ENCODE data around the gene FNDC3B.

GRCh38 chr3:172148241-172148640 is 108.9 kb downstream of the FNDC3B start:
- TF ChIP-seq ZNF510 (tag by site-specific recombination; IDR thresholded peaks at IDR 0.05; ENCODE audit: insufficient replicate concordance) (no peak), CTCF (tag by site-specific recombination; IDR thresholded peaks at IDR 0.05) (no peak), BCL11A (tag by site-specific recombination; IDR thresholded peaks at IDR 0.05; ENCODE audit: low read depth) (no peak), ZBTB1 (tag by site-specific recombination; IDR thresholded peaks at IDR 0.05) (no peak), GLIS1 (tag by site-specific recombination; IDR thresholded peaks at IDR 0.05) (no peak), SCRT1 (tag by site-specific recombination; IDR thresholded peaks at IDR 0.05; ENCODE audit: borderline replicate concordance) (no peak), ZNF324 (tag by site-specific recombination; IDR thresholded peaks at IDR 0.05) (no peak), MYNN (tag by site-specific recombination; IDR thresholded peaks at IDR 0.05; ENCODE audit: borderline replicate concordance) (no peak)
- TF ChIP-seq, protein P1, sequence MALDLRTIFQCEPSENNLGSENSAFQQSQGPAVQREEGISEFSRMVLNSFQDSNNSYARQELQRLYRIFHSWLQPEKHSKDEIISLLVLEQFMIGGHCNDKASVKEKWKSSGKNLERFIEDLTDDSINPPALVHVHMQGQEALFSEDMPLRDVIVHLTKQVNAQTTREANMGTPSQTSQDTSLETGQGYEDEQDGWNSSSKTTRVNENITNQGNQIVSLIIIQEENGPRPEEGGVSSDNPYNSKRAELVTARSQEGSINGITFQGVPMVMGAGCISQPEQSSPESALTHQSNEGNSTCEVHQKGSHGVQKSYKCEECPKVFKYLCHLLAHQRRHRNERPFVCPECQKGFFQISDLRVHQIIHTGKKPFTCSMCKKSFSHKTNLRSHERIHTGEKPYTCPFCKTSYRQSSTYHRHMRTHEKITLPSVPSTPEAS (tag by site-specific recombination; IDR thresholded peaks at IDR 0.05), result no peak
